Brain microvascular endothelial cell (primary cell): ENCODE data around the gene A1CF.

Experiments used
- DNase-seq: peaks from one replicate; pipeline ENCODE4 v3.0.0-alpha.2; 2020
- H3K27ac ChIP-seq: fragments of 250-450 bp; sonication (Bioruptor Pico); 2 replicates; pipeline ENCODE4 v1.5.1; 2020; ENCODE audit warnings: mild to moderate bottlenecking, moderate library complexity
- H3K27me3 ChIP-seq: fragments of 250-450 bp; sonication (Bioruptor Pico); replicated peaks from 2 replicates; pipeline ENCODE4 v1.5.1; 2020; ENCODE audit warnings: mild to moderate bottlenecking
- H3K36me3 ChIP-seq: fragments of 250-450 bp; sonication (Bioruptor Pico); replicated peaks from 2 replicates; pipeline ENCODE4 v1.5.1; 2020; ENCODE audit warnings: mild to moderate bottlenecking
- H3K4me3 ChIP-seq: 2 replicates; pipeline ENCODE4 v1.5.1; 2011; ENCODE audit warnings: low read depth, mild to moderate bottlenecking, control low read depth, low read length, moderate library complexity
- CTCF ChIP-seq: IDR thresholded peaks from 2 replicates; pipeline ENCODE4 v1.5.1; 2011; ENCODE audit warnings: low read depth, mild to moderate bottlenecking, moderate library complexity, low read length, control low read depth, inconsistent platforms; ENCODE audit errors: missing control alignments
- in situ Hi-C: cut with HindIII; loops from 2 replicates; pipeline ENCODE4 v1.10.0; 2017; ENCODE audit warnings: low sequenced_read_pairs, low pct_ligation_motif_present

Gene A1CF

GRCh38 chr10:50855461-50855860 lies 30.0 kb downstream of the A1CF start:
- no peak for TF ChIP-seq CTCF
- in situ Hi-C loops = no loop called here
- Histone ChIP-seq H3K27me3 (no peaks in the 10 kb centered on the region), H3K4me3 (no peak overlapping the region), H3K36me3 (no peaks in the 10 kb centered on the region), H3K27ac (no peak overlapping the region)
- DNase-seq = no peak

DNA sequence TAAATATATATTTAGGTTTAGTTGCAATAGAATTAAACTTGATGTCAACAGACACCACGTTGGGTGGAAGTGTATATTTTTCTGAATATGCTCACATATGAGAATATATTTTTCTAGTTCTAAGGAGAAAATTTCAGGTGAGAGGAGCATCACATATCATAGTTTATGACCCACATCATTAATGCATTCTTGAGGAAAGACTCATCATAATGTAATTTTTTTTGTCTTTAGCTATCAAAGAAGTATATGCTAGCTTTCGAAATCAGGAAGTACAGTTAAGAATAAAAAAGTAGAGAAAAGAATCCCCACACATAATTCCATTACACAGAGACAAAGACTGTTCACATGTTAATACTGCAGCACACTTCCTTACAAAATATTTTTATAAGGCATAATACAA lies 30.4 kb downstream of the A1CF start:
- no peak for TF ChIP-seq CTCF
- Histone ChIP-seq H3K4me3 (no peak overlapping the region), H3K36me3 (no peaks in the 10 kb centered on the region), H3K27ac (no peak overlapping the region), H3K27me3 (no peaks in the 10 kb centered on the region)
- no peak for DNase-seq
- in situ Hi-C loops = no loop called here

DNA sequence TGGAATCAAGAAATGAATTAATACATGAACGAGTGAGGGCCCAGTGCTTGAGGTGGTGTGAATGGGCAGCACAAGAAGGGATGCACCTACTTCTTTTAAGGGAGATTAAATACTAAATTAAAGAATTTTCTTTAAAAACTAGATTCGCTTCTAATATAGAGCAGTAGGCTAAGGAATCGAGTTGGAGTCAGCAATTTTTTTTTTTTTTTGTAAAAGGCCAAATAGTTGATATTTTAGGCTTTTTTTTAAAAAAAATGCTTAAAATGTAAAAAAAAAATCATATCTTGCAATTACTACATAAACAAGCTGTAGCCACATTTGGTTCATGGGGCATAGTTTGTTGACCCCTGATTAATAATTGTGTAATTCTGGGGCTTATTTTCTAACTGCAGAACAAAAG lies 31.9 kb downstream of the A1CF start:
- DNase-seq = no peak
- Histone ChIP-seq H3K27ac (no peak overlapping the region), H3K4me3 (no peak overlapping the region), H3K27me3 (no peaks in the 10 kb centered on the region), H3K36me3 (no peaks in the 10 kb centered on the region)
- in situ Hi-C loops = no loop called here
- no peak for TF ChIP-seq CTCF

DNA sequence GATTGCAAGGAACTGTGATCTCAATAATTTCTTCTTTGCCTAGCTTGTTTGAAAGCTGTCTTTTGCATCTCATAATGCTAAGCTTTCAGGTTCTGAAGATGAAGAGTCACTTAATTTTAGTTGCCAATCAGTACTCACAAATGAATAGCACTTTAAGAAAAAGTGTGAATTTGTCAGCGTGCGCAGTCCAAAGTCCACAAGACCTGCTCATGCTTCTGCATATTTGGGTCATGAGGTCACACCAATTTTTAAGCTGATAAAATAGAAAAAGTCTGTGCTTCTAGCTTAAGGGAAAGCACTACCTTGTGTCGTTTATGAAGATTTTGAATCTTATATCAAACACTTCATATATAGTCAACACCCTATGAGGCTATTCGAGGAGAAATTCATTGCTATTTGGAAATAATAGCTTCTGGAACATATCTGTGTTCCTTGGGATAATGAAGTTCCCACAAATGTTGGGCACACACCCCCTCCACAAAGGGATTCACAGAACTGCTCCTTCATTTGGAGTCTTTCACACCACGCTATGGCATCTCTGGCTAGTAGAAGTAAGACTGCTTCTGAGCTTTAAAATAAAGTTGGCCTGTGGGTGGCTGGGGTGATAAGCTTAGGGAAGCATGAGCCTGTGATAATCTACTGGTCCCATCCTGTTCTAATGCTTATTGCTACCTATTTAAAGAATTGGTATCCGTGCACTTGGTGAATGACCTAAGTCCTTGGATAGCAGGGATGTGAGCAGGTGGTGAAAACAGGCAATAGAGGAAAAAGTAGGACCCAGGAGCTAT lies 33.3 kb downstream of the A1CF start:
- DNase-seq = no peak
- in situ Hi-C loops = no loop called here
- H3K4me3 ChIP-seq = no peak overlapping the region
- no peak overlapping the region for H3K27ac ChIP-seq
- no peaks in the 10 kb centered on the region for H3K36me3 ChIP-seq
- H3K27me3 ChIP-seq = no peaks in the 10 kb centered on the region
- TF ChIP-seq CTCF = no peak

- in situ Hi-C loops = no loop called here
- Histone ChIP-seq H3K27me3 (no peaks in the 10 kb centered on the region), H3K36me3 (no peaks in the 10 kb centered on the region), H3K27ac (no peak overlapping the region), H3K4me3 (no peak overlapping the region)
- DNase-seq = no peak
- TF ChIP-seq CTCF = no peak
Observed at GRCh38 chr10:50850578-50851230, 34.7 kb downstream of the A1CF start.
